RWPE2 (cell line): Measurements from ENCODE around the gene COL21A1.
A peak's percentile ranks its signal among the peaks of the same experiment; 100 is the strongest.

Source experiments
- ATAC-seq: fragments of 200-7000 bp; cut with Tn5 transposase; 3 replicates; pipeline ENCODE4 v1.9.1; 2021; ENCODE audit warnings: low read depth
- DNase-seq: peaks from one replicate; pipeline ENCODE4 v3.0.0-alpha.2; 2020; ENCODE audit warnings: low spot score
- H3K27ac ChIP-seq: fragments of 450-650 bp; 2 replicates; pipeline ENCODE4 v1.5.1; 2017; ENCODE audit warnings: mild to moderate bottlenecking; ENCODE audit not compliant: poor library complexity, severe bottlenecking
- H3K27me3 ChIP-seq: fragments of 250-450 bp; sonication (Bioruptor Pico); 2 replicates; pipeline ENCODE4 v1.5.1; 2021; ENCODE audit warnings: mild to moderate bottlenecking, moderate library complexity; ENCODE audit not compliant: insufficient read depth, poor library complexity, severe bottlenecking
- H3K36me3 ChIP-seq: fragments of 250-450 bp; sonication (Bioruptor Pico); 2 replicates; pipeline ENCODE4 v1.5.1; 2020; ENCODE audit warnings: low read depth, mild to moderate bottlenecking, moderate library complexity
- H3K4me1 ChIP-seq: fragments of 250-450 bp; sonication (Bioruptor Pico); 2 replicates; pipeline ENCODE4 v1.5.1; 2021; ENCODE audit warnings: mild to moderate bottlenecking, moderate library complexity; ENCODE audit not compliant: insufficient read depth, poor library complexity, severe bottlenecking
- H3K4me3 ChIP-seq: fragments of 250-450 bp; sonication (Bioruptor Pico); 2 replicates; pipeline ENCODE4 v1.5.1; 2021; ENCODE audit warnings: mild to moderate bottlenecking, moderate library complexity; ENCODE audit not compliant: severe bottlenecking
- H3K9me3 ChIP-seq: fragments of 250-450 bp; sonication (Bioruptor Pico); 2 replicates; pipeline ENCODE4 v1.5.1; 2021; ENCODE audit warnings: mild to moderate bottlenecking, moderate library complexity; ENCODE audit not compliant: severe bottlenecking
- CTCF ChIP-seq: fragments of 450-650 bp; IDR thresholded peaks from one replicate; pipeline ENCODE4 v1.5.1; 2017; ENCODE audit warnings: mild to moderate bottlenecking, moderate library complexity; ENCODE audit not compliant: poor library complexity, severe bottlenecking

The COL21A1 gene

GRCh38 chr6:56230976-56231566 lies 16.3 kb downstream of the COL21A1 start:
- H3K9me3 ChIP-seq = no peaks in the 10 kb centered on the region
- no peak overlapping the region for H3K4me3 ChIP-seq
- H3K4me1 ChIP-seq = peaks cover 20% of the 10 kb centered on the region
- H3K27me3 ChIP-seq = no peaks in the 10 kb centered on the region
- no peaks in the 10 kb centered on the region for H3K36me3 ChIP-seq
- H3K27ac ChIP-seq = no peak overlapping the region
- ATAC-seq = peak; percentile 40; the same call in 1 of the 3 replicates
- no peak for TF ChIP-seq CTCF
- no peak for DNase-seq

GRCh38 chr6:56227071-56227879 lies 20.1 kb downstream of the COL21A1 start:
- Histone ChIP-seq H3K27me3 (no peaks in the 10 kb centered on the region), H3K27ac (no peak overlapping the region), H3K36me3 (no peaks in the 10 kb centered on the region), H3K4me1 (peaks cover 29% of the 10 kb centered on the region), H3K9me3 (no peaks in the 10 kb centered on the region), H3K4me3 (no peak overlapping the region)
- no peak for TF ChIP-seq CTCF
- DNase-seq (no peak), ATAC-seq (no peak)

GRCh38 chr6:56223995-56224394 lies 23.4 kb downstream of the COL21A1 start:
- Histone ChIP-seq H3K36me3 (no peaks in the 10 kb centered on the region), H3K4me3 (no peak overlapping the region), H3K4me1 (peaks cover 31% of the 10 kb centered on the region), H3K27me3 (no peaks in the 10 kb centered on the region), H3K9me3 (no peaks in the 10 kb centered on the region), H3K27ac (peak overlapping the region; percentile 43)
- ATAC-seq (peak; percentile 86), DNase-seq (no peak)
- TF ChIP-seq CTCF = no peak

GRCh38 chr6:56222499-56222898 lies 24.9 kb downstream of the COL21A1 start:
- DNase-seq (no peak), ATAC-seq (no peak)
- Histone ChIP-seq H3K36me3 (no peaks in the 10 kb centered on the region), H3K4me3 (no peak overlapping the region), H3K27ac (peak overlapping the region; percentile 43), H3K4me1 (peaks cover 31% of the 10 kb centered on the region), H3K27me3 (no peaks in the 10 kb centered on the region), H3K9me3 (no peaks in the 10 kb centered on the region)
- no peak for TF ChIP-seq CTCF

- DNase-seq (peak; percentile 67), ATAC-seq (peak; percentile 93)
- Histone ChIP-seq H3K27me3 (no peaks in the 10 kb centered on the region), H3K36me3 (no peaks in the 10 kb centered on the region), H3K27ac (peak overlapping the region; percentile 51), H3K4me3 (no peak overlapping the region), H3K4me1 (peaks cover 31% of the 10 kb centered on the region), H3K9me3 (no peaks in the 10 kb centered on the region)
- no peak for TF ChIP-seq CTCF
These were observed 27.3 kb downstream of the COL21A1 start for GRCh38 chr6:56220078-56220477.
